HG03064 (cell line): ENCODE data around the gene HPS1.

Experiments used
- ATAC-seq: cut with Tn5 transposase; IDR thresholded peaks from one replicate; pipeline ENCODE4 v1.9.1; 2021; ENCODE audit warnings: low read depth; ENCODE audit not compliant: unreplicated experiment

HPS1 gene

GRCh38 chr10:98465866-98466265 lies 19.1 kb upstream of the HPS1 start:
- ATAC-seq = no peak

- ATAC-seq = no peak
These were observed 17.4 kb upstream of the HPS1 start for GRCh38 chr10:98463976-98464754.

- ATAC-seq = no peak
These were observed 16.3 kb upstream of the HPS1 start for GRCh38 chr10:98463016-98463415.

- no peak for ATAC-seq
These were observed 14.7 kb upstream of the HPS1 start for GRCh38 chr10:98461500-98461842.

- ATAC-seq = no peak
These were observed 14.2 kb upstream of the HPS1 start for GRCh38 chr10:98460837-98461499.

GRCh38 chr10:98458809-98459784 lies 12.4 kb upstream of the HPS1 start:
- no peak for ATAC-seq

GRCh38 chr10:98457721-98458120 lies 11.0 kb upstream of the HPS1 start:
- ATAC-seq = no peak

- ATAC-seq = no peak
These were observed 10.1 kb upstream of the HPS1 start for GRCh38 chr10:98456686-98457482.

- ATAC-seq = no peak
These were observed 9.4 kb upstream of the HPS1 start for GRCh38 chr10:98456043-98456570.

- no peak for ATAC-seq
These were observed 7.0 kb upstream of the HPS1 start for GRCh38 chr10:98453729-98454128.

GRCh38 chr10:98450618-98451017 lies 3.9 kb upstream of the HPS1 start:
- ATAC-seq = no peak

- no peak for ATAC-seq
These were observed 2.6 kb upstream of the HPS1 start for GRCh38 chr10:98449287-98449686.

- peak; percentile 3 for ATAC-seq
These were observed 529 bp downstream of the HPS1 start for GRCh38 chr10:98446151-98446660.

- no peak for ATAC-seq
These were observed 1.4 kb downstream of the HPS1 start for GRCh38 chr10:98445200-98445812.

GRCh38 chr10:98444314-98445006 lies 2.3 kb downstream of the HPS1 start:
- no peak for ATAC-seq

GRCh38 chr10:98438715-98439114 lies 8.0 kb downstream of the HPS1 start:
- no peak for ATAC-seq

- no peak for ATAC-seq
These were observed 10.0 kb downstream of the HPS1 start for GRCh38 chr10:98436704-98437103.

GRCh38 chr10:98435178-98435577 lies 11.6 kb downstream of the HPS1 start:
- ATAC-seq = no peak
